Mesendoderm (in vitro differentiated cells): ENCODE data around the gene ATP6V1B1.

Source experiments
- DNase-seq: peaks from one replicate; pipeline ENCODE4 v3.0.0; 2013
- H2AK5ac ChIP-seq: 2 replicates; pipeline ENCODE4 v1.6.1; 2013; ENCODE audit warnings: low read length, inconsistent platforms
- H2BK120ac ChIP-seq: 2 replicates; pipeline ENCODE4 v1.6.1; 2013; ENCODE audit warnings: low read depth, mild to moderate bottlenecking, low read length, moderate library complexity, mixed read lengths
- H2BK15ac ChIP-seq: replicated peaks from 2 replicates; pipeline ENCODE4 v1.6.1; 2013; ENCODE audit warnings: low read depth, mild to moderate bottlenecking, moderate library complexity
- H2BK5ac ChIP-seq: 2 replicates; pipeline ENCODE4 v1.6.1; 2013; ENCODE audit warnings: low read length, inconsistent platforms
- H3K18ac ChIP-seq: 2 replicates; pipeline ENCODE4 v1.6.1; 2013; ENCODE audit warnings: mild to moderate bottlenecking, low read length, mixed read lengths
- H3K23ac ChIP-seq: one replicate; pipeline ENCODE4 v1.6.1; 2013; ENCODE audit warnings: low read length
- H3K27ac ChIP-seq: 2 replicates; pipeline ENCODE4 v1.5.1; 2013; ENCODE audit warnings: low read depth, mild to moderate bottlenecking, inconsistent platforms, low read length, moderate library complexity
- H3K27me3 ChIP-seq: 2 replicates; pipeline ENCODE4 v1.6.1; 2013; ENCODE audit warnings: low read length, control low read depth, mild to moderate bottlenecking, inconsistent platforms; ENCODE audit not compliant: insufficient read depth, poor library complexity
- H3K36me3 ChIP-seq: 2 replicates; pipeline ENCODE4 v1.6.1; 2013; ENCODE audit warnings: low read length, inconsistent platforms; ENCODE audit not compliant: control insufficient read depth, insufficient read depth
- H3K4ac ChIP-seq: one replicate; pipeline ENCODE4 v1.6.1; 2013; ENCODE audit warnings: low read depth, mild to moderate bottlenecking, low read length, moderate library complexity
- H3K4me1 ChIP-seq: 2 replicates; pipeline ENCODE4 v1.6.1; 2013; ENCODE audit warnings: low read depth, low read length, inconsistent platforms; ENCODE audit not compliant: control insufficient read depth
- H3K4me2 ChIP-seq: 2 replicates; pipeline ENCODE4 v1.6.1; 2013; ENCODE audit warnings: low read length
- H3K4me3 ChIP-seq: 2 replicates; pipeline ENCODE4 v1.5.1; 2013; ENCODE audit warnings: mild to moderate bottlenecking, low read length
- H3K56ac ChIP-seq: one replicate; pipeline ENCODE4 v1.6.1; 2013; ENCODE audit warnings: low read length
- H3K79me1 ChIP-seq: 2 replicates; pipeline ENCODE4 v1.6.1; 2013; ENCODE audit warnings: low read length, inconsistent platforms
- H3K79me2 ChIP-seq: 2 replicates; pipeline ENCODE4 v1.6.1; 2013; ENCODE audit warnings: mild to moderate bottlenecking, low read length; ENCODE audit not compliant: control insufficient read depth, insufficient read depth
- H3K9ac ChIP-seq: 2 replicates; pipeline ENCODE4 v1.6.1; 2013; ENCODE audit warnings: low read length, inconsistent platforms
- H4K5ac ChIP-seq: one replicate; pipeline ENCODE4 v1.6.1; 2013; ENCODE audit warnings: low read length
- H4K8ac ChIP-seq: one replicate; pipeline ENCODE4 v1.6.1; 2013; ENCODE audit warnings: low read depth, mild to moderate bottlenecking, control low read depth, low read length, moderate library complexity
- WGBS: extraction: QIAGEN DNeasy Blood & Tissue Kit; methylation state at CpG from one replicate; pipeline ENCODE4 v1.1.7; 2013; ENCODE audit warnings: low lambda C conversion rate, missing lambda C conversion rate; ENCODE audit not compliant: insufficient coverage; ENCODE audit errors: extremely low coverage; 5-methylcytosine and 5-hydroxymethylcytosine counted together

The ATP6V1B1 gene

GRCh38 chr2:70902579-70902978 lies 33.1 kb upstream of the ATP6V1B1 start:
- Histone ChIP-seq H3K4me1 (no peaks in the 10 kb centered on the region), H3K36me3 (no peaks in the 10 kb centered on the region), H3K27me3 (peaks cover 76% of the 10 kb centered on the region), H3K56ac (no peak overlapping the region), H4K8ac (no peak overlapping the region), H3K4me2 (no peak overlapping the region), H4K5ac (no peak overlapping the region), H3K79me2 (no peaks in the 10 kb centered on the region), H2BK120ac (no peak overlapping the region), H3K79me1 (no peaks in the 10 kb centered on the region), H3K18ac (no peak overlapping the region), H3K27ac (no peak overlapping the region), H2BK15ac (no peak overlapping the region), H3K4ac (no peak overlapping the region), H3K4me3 (no peak overlapping the region), H2BK5ac (no peak overlapping the region), H2AK5ac (no peak overlapping the region), H3K9ac (no peak overlapping the region), H3K23ac (no peak overlapping the region)
- no CpG with 5 or more reads among the region's 2 CpGs for WGBS
- no peak for DNase-seq

GRCh38 chr2:70903171-70903570 lies 32.5 kb upstream of the ATP6V1B1 start:
- H3K9ac ChIP-seq, result no peak overlapping the region

GRCh38 chr2:70903641-70904340 lies 31.9 kb upstream of the ATP6V1B1 start:
- no peak for DNase-seq
- H3K4me1 ChIP-seq, result no peaks in the 10 kb centered on the region
- H3K56ac ChIP-seq, result no peak overlapping the region
- H3K23ac ChIP-seq, result no peak overlapping the region
- H2AK5ac ChIP-seq, result no peak overlapping the region
- no peaks in the 10 kb centered on the region for H3K36me3 ChIP-seq
- no peak overlapping the region for H2BK120ac ChIP-seq
- no peak overlapping the region for H3K4me2 ChIP-seq
- no peaks in the 10 kb centered on the region for H3K79me1 ChIP-seq
- H3K79me2 ChIP-seq, result no peaks in the 10 kb centered on the region
- H2BK15ac ChIP-seq, result no peak overlapping the region
- peaks cover 74% of the 10 kb centered on the region for H3K27me3 ChIP-seq
- no peak overlapping the region for H2BK5ac ChIP-seq
- no CpG with 5 or more reads among the region's 25 CpGs for WGBS
- H3K18ac ChIP-seq, result no peak overlapping the region
- no peak overlapping the region for H3K4me3 ChIP-seq
- no peak overlapping the region for H4K5ac ChIP-seq
- H3K4ac ChIP-seq, result no peak overlapping the region
- no peak overlapping the region for H3K9ac ChIP-seq
- H4K8ac ChIP-seq, result no peak overlapping the region
- no peak overlapping the region for H3K27ac ChIP-seq

More at GRCh38 chr2:70903171-70903570, 32.5 kb upstream of the ATP6V1B1 start:
- Histone ChIP-seq H3K4me1 (no peaks in the 10 kb centered on the region), H3K36me3 (no peaks in the 10 kb centered on the region), H3K27me3 (peaks cover 76% of the 10 kb centered on the region), H3K56ac (no peak overlapping the region), H3K27ac (no peak overlapping the region), H3K4me3 (no peak overlapping the region), H3K23ac (no peak overlapping the region), H4K8ac (no peak overlapping the region), H2BK5ac (no peak overlapping the region), H3K79me1 (no peaks in the 10 kb centered on the region), H2BK120ac (no peak overlapping the region), H2AK5ac (no peak overlapping the region), H3K4ac (no peak overlapping the region), H2BK15ac (no peak overlapping the region), H3K79me2 (no peaks in the 10 kb centered on the region), H3K4me2 (no peak overlapping the region), H3K18ac (no peak overlapping the region), H4K5ac (no peak overlapping the region)
- no peak for DNase-seq

- H3K79me1 ChIP-seq, result no peaks in the 10 kb centered on the region
- no peak overlapping the region for H2BK120ac ChIP-seq
- H2BK15ac ChIP-seq, result no peak overlapping the region
- H3K27me3 ChIP-seq, result peaks cover 66% of the 10 kb centered on the region
- no peak overlapping the region for H4K5ac ChIP-seq
- no peak overlapping the region for H2BK5ac ChIP-seq
- no peak overlapping the region for H3K18ac ChIP-seq
- H3K4ac ChIP-seq, result no peak overlapping the region
- H3K23ac ChIP-seq, result no peak overlapping the region
- no peaks in the 10 kb centered on the region for H3K36me3 ChIP-seq
- H3K9ac ChIP-seq, result no peak overlapping the region
- no peak overlapping the region for H3K4me3 ChIP-seq
- H3K4me2 ChIP-seq, result no peak overlapping the region
- H3K56ac ChIP-seq, result no peak overlapping the region
- H3K4me1 ChIP-seq, result no peaks in the 10 kb centered on the region
- no peak overlapping the region for H3K27ac ChIP-seq
- WGBS, result no CpG with 5 or more reads among the region's 56 CpGs
- no peak overlapping the region for H2AK5ac ChIP-seq
- H4K8ac ChIP-seq, result no peak overlapping the region
- no peaks in the 10 kb centered on the region for H3K79me2 ChIP-seq
- DNase-seq, result peak; percentile 46
Measured at GRCh38 chr2:70904371-70905216, 31.1 kb upstream of the ATP6V1B1 start.

- Histone ChIP-seq H3K23ac (peak overlapping the region; percentile 66), H3K4ac (no peak overlapping the region), H3K36me3 (no peaks in the 10 kb centered on the region), H2AK5ac (no peak overlapping the region), H2BK5ac (no peak overlapping the region), H3K79me2 (no peaks in the 10 kb centered on the region), H3K27ac (no peak overlapping the region), H3K4me2 (no peak overlapping the region), H2BK15ac (no peak overlapping the region), H3K4me3 (no peak overlapping the region), H3K27me3 (peaks cover 64% of the 10 kb centered on the region), H3K9ac (no peak overlapping the region), H3K4me1 (no peaks in the 10 kb centered on the region), H3K18ac (no peak overlapping the region), H4K5ac (no peak overlapping the region), H3K56ac (no peak overlapping the region), H2BK120ac (no peak overlapping the region), H4K8ac (no peak overlapping the region), H3K79me1 (no peaks in the 10 kb centered on the region)
- WGBS, result no CpG with 5 or more reads among the region's 18 CpGs
- no peak for DNase-seq
Measured at GRCh38 chr2:70905443-70906421, 30.0 kb upstream of the ATP6V1B1 start.
